Mesendoderm (in vitro differentiated cells): ENCODE results near the gene ZNF664.

Source experiments
- DNase-seq: peaks from one replicate; pipeline ENCODE4 v3.0.0; 2013
- H2AK5ac ChIP-seq: 2 replicates; pipeline ENCODE4 v1.6.1; 2013; ENCODE audit warnings: low read length, inconsistent platforms
- H2BK120ac ChIP-seq: 2 replicates; pipeline ENCODE4 v1.6.1; 2013; ENCODE audit warnings: low read depth, mild to moderate bottlenecking, low read length, moderate library complexity, mixed read lengths
- H2BK15ac ChIP-seq: replicated peaks from 2 replicates; pipeline ENCODE4 v1.6.1; 2013; ENCODE audit warnings: low read depth, mild to moderate bottlenecking, moderate library complexity
- H2BK5ac ChIP-seq: 2 replicates; pipeline ENCODE4 v1.6.1; 2013; ENCODE audit warnings: low read length, inconsistent platforms
- H3K18ac ChIP-seq: 2 replicates; pipeline ENCODE4 v1.6.1; 2013; ENCODE audit warnings: mild to moderate bottlenecking, low read length, mixed read lengths
- H3K23ac ChIP-seq: one replicate; pipeline ENCODE4 v1.6.1; 2013; ENCODE audit warnings: low read length
- H3K27ac ChIP-seq: 2 replicates; pipeline ENCODE4 v1.5.1; 2013; ENCODE audit warnings: low read depth, mild to moderate bottlenecking, inconsistent platforms, low read length, moderate library complexity
- H3K27me3 ChIP-seq: 2 replicates; pipeline ENCODE4 v1.6.1; 2013; ENCODE audit warnings: low read length, control low read depth, mild to moderate bottlenecking, inconsistent platforms; ENCODE audit not compliant: insufficient read depth, poor library complexity
- H3K36me3 ChIP-seq: 2 replicates; pipeline ENCODE4 v1.6.1; 2013; ENCODE audit warnings: low read length, inconsistent platforms; ENCODE audit not compliant: control insufficient read depth, insufficient read depth
- H3K4ac ChIP-seq: one replicate; pipeline ENCODE4 v1.6.1; 2013; ENCODE audit warnings: low read depth, mild to moderate bottlenecking, low read length, moderate library complexity
- H3K4me1 ChIP-seq: 2 replicates; pipeline ENCODE4 v1.6.1; 2013; ENCODE audit warnings: low read depth, low read length, inconsistent platforms; ENCODE audit not compliant: control insufficient read depth
- H3K4me2 ChIP-seq: 2 replicates; pipeline ENCODE4 v1.6.1; 2013; ENCODE audit warnings: low read length
- H3K4me3 ChIP-seq: 2 replicates; pipeline ENCODE4 v1.5.1; 2013; ENCODE audit warnings: mild to moderate bottlenecking, low read length
- H3K56ac ChIP-seq: one replicate; pipeline ENCODE4 v1.6.1; 2013; ENCODE audit warnings: low read length
- H3K79me1 ChIP-seq: 2 replicates; pipeline ENCODE4 v1.6.1; 2013; ENCODE audit warnings: low read length, inconsistent platforms
- H3K79me2 ChIP-seq: 2 replicates; pipeline ENCODE4 v1.6.1; 2013; ENCODE audit warnings: mild to moderate bottlenecking, low read length; ENCODE audit not compliant: control insufficient read depth, insufficient read depth
- H3K9ac ChIP-seq: 2 replicates; pipeline ENCODE4 v1.6.1; 2013; ENCODE audit warnings: low read length, inconsistent platforms
- H4K5ac ChIP-seq: one replicate; pipeline ENCODE4 v1.6.1; 2013; ENCODE audit warnings: low read length
- H4K8ac ChIP-seq: one replicate; pipeline ENCODE4 v1.6.1; 2013; ENCODE audit warnings: low read depth, mild to moderate bottlenecking, control low read depth, low read length, moderate library complexity
- WGBS: extraction: QIAGEN DNeasy Blood & Tissue Kit; methylation state at CpG from one replicate; pipeline ENCODE4 v1.1.7; 2013; ENCODE audit warnings: low lambda C conversion rate, missing lambda C conversion rate; ENCODE audit not compliant: insufficient coverage; ENCODE audit errors: extremely low coverage; 5-methylcytosine and 5-hydroxymethylcytosine counted together

ZNF664 gene

DNA sequence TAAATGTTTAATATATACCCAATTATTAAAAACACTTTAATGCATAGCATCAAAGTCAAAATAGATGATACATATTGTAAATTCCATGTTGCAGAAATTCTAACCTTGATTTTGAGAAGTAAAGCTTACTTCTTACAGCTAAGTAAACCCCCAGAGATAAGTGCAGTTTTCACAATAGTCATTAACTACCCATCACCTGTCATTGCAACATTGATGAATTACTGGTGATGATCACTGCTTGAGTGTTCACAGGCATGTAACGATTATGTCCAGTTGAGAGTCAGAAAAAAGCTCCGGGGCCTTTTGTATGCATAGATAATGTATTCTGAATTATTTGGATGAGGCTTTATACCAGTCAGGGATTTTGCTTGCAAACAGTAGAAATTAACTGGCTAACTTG, 67.7 kb downstream of the ZNF664 start:
- Histone ChIP-seq H3K4me1 (peaks cover 2% of the 10 kb centered on the region), H3K36me3 (no peaks in the 10 kb centered on the region), H3K56ac (no peak overlapping the region), H3K4me2 (no peak overlapping the region), H3K9ac (no peak overlapping the region), H3K27ac (no peak overlapping the region), H3K23ac (no peak overlapping the region), H3K4ac (no peak overlapping the region), H2AK5ac (no peak overlapping the region), H3K27me3 (no peaks in the 10 kb centered on the region), H4K8ac (no peak overlapping the region), H3K18ac (no peak overlapping the region), H2BK15ac (no peak overlapping the region), H2BK5ac (no peak overlapping the region), H4K5ac (no peak overlapping the region), H3K79me2 (no peaks in the 10 kb centered on the region), H3K4me3 (no peak overlapping the region), H3K79me1 (no peaks in the 10 kb centered on the region), H2BK120ac (no peak overlapping the region)
- no CpG with 5 or more reads among the region's 2 CpGs for WGBS
- no peak for DNase-seq

DNA sequence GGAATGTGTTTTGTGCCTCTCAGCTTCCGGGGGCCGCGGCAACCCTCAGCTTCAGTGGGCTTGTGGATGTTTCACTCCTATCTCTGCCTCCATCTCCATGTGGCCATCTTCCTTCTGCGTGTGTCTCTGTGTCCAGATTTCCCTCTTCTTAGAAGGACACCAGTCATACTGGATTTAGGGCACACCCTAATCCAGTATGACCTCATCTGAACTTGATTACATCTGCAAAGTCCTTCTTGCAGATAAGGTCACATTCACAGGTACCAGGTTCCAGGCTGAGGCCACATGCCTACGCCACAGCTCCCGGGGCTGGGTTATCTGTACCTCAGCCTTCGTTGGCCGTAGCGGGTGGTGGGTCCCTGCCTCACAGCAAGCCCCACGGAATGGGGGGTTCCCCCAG, 68.9 kb downstream of the ZNF664 start:
- no peak overlapping the region for H4K5ac ChIP-seq
- H2BK15ac ChIP-seq: no peak overlapping the region
- no peak overlapping the region for H3K27ac ChIP-seq
- H2BK120ac ChIP-seq: no peak overlapping the region
- no peak overlapping the region for H3K4ac ChIP-seq
- H3K79me2 ChIP-seq: no peaks in the 10 kb centered on the region
- H4K8ac ChIP-seq: no peak overlapping the region
- no peak overlapping the region for H3K18ac ChIP-seq
- no peaks in the 10 kb centered on the region for H3K79me1 ChIP-seq
- no CpG with 5 or more reads among the region's 10 CpGs for WGBS
- no peaks in the 10 kb centered on the region for H3K4me1 ChIP-seq
- DNase-seq: no peak
- no peak overlapping the region for H3K23ac ChIP-seq
- H3K4me3 ChIP-seq: no peak overlapping the region
- no peak overlapping the region for H3K4me2 ChIP-seq
- H3K9ac ChIP-seq: no peak overlapping the region
- H2BK5ac ChIP-seq: no peak overlapping the region
- no peaks in the 10 kb centered on the region for H3K27me3 ChIP-seq
- H3K56ac ChIP-seq: no peak overlapping the region
- no peak overlapping the region for H2AK5ac ChIP-seq
- no peaks in the 10 kb centered on the region for H3K36me3 ChIP-seq

DNA sequence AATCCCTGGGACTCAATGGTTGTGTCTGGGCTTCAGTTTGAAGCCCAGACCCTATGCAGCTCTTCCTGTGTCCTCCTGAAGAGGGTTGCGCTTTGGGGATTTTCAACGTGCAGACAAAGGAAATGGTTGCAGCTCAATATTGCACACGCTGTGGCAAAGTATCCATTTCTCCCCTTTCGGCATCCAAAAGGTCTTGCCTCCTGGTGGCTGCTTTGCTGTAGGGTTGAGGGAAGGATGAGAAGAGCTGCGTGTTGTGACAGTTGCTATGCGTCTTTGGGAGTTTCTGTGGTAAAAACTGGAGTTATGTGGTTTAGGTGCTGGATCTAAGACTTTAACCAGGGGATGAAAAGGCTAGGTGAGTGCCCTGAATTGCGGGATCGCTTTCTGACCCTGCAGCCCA, 71.0 kb downstream of the ZNF664 start:
- Histone ChIP-seq H4K5ac (no peak overlapping the region), H2BK15ac (no peak overlapping the region), H3K4me2 (no peak overlapping the region), H4K8ac (no peak overlapping the region), H3K56ac (no peak overlapping the region), H3K79me1 (no peaks in the 10 kb centered on the region), H3K23ac (no peak overlapping the region), H3K79me2 (no peaks in the 10 kb centered on the region), H3K27me3 (no peaks in the 10 kb centered on the region), H3K18ac (no peak overlapping the region), H3K4me3 (no peak overlapping the region), H3K27ac (no peak overlapping the region), H2BK120ac (no peak overlapping the region), H3K4ac (no peak overlapping the region), H3K36me3 (no peaks in the 10 kb centered on the region), H2AK5ac (no peak overlapping the region), H2BK5ac (no peak overlapping the region), H3K9ac (no peak overlapping the region), H3K4me1 (no peaks in the 10 kb centered on the region)
- WGBS: no CpG with 5 or more reads among the region's 8 CpGs
- no peak for DNase-seq

DNA sequence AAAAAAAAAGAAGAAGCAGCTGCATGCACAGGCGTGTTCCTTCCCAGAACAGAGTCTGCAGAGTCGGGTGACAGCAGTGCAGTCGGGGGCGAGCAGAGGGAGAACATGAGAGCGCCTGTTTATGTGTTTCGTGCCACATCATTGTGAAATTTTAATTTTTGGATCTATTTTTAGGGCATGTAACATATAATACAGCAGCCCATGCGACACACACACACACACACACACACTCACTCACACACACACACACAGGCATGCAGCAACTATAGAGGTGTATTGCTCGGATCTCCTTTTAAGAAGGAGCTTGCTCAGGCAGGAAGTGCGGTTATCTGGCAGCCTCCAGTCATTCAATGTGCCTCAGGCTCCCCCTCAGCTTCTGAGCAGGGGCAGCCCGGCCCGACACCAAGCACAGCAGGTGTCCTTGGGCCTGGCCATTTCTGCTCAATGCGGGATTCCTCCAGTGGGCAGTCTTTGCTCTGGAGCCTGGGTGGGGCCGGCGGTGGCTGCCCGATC, 71.8 kb downstream of the ZNF664 start:
- Histone ChIP-seq H3K36me3 (no peaks in the 10 kb centered on the region), H4K5ac (no peak overlapping the region), H3K4me2 (no peak overlapping the region), H3K18ac (no peak overlapping the region), H3K79me2 (no peaks in the 10 kb centered on the region), H3K4me1 (no peaks in the 10 kb centered on the region), H3K4ac (no peak overlapping the region), H3K23ac (no peak overlapping the region), H2BK120ac (no peak overlapping the region), H3K9ac (no peak overlapping the region), H2AK5ac (no peak overlapping the region), H3K27ac (no peak overlapping the region), H3K27me3 (no peaks in the 10 kb centered on the region), H4K8ac (no peak overlapping the region), H2BK5ac (no peak overlapping the region), H2BK15ac (no peak overlapping the region), H3K56ac (peak overlapping the region; percentile 49), H3K4me3 (no peak overlapping the region), H3K79me1 (no peaks in the 10 kb centered on the region)
- DNase-seq: peak; percentile 55
- no CpG with 5 or more reads among the region's 15 CpGs for WGBS

DNA sequence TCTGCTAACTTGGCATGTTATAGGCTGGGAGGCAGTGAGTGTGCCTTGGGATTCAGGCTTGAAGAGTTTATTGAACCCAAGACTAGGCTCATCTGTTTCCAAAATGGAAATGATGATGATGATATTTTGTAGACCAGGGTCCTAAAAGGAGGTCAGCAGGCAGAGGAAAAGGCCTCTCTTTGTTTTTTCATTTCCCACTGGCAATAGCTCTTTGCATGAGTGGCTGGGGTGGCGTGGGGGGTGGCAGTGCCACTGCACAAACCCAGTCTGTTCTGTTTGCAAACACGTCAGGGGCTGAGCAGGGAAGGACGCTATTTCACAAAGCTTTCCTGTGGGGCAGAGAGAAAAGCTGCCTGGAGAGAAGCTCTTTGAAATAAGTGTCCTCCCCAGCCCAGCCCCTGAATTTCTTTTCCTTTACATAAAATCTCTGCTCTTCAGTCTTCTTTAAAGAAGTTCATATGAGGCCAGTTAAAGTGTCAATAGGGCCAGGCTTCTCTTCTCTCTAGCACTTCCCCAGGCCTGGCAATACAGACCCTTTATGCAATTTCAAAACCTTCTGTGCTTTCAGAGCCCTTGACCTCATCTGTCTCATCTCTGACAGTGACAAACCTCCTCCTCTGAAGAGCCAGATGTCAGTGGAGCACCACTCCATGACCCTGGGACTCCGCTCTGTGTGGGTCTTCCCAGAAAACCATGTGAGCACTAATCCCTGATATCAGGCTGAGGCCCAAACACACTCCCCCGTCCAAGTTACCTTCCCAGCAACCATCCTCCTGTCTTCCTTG, 72.8 kb downstream of the ZNF664 start:
- Histone ChIP-seq H3K79me2 (no peaks in the 10 kb centered on the region), H3K27ac (no peak overlapping the region), H3K18ac (no peak overlapping the region), H4K8ac (no peak overlapping the region), H4K5ac (no peak overlapping the region), H3K56ac (peak overlapping the region; percentile 32), H3K4me3 (no peak overlapping the region), H3K36me3 (no peaks in the 10 kb centered on the region), H3K9ac (no peak overlapping the region), H3K4ac (no peak overlapping the region), H3K4me1 (no peaks in the 10 kb centered on the region), H2BK5ac (no peak overlapping the region), H2BK120ac (no peak overlapping the region), H2AK5ac (no peak overlapping the region), H3K27me3 (no peaks in the 10 kb centered on the region), H3K4me2 (no peak overlapping the region), H3K23ac (no peak overlapping the region), H3K79me1 (no peaks in the 10 kb centered on the region), H2BK15ac (no peak overlapping the region)
- no CpG with 5 or more reads among the region's 5 CpGs for WGBS
- DNase-seq: no peak

DNA sequence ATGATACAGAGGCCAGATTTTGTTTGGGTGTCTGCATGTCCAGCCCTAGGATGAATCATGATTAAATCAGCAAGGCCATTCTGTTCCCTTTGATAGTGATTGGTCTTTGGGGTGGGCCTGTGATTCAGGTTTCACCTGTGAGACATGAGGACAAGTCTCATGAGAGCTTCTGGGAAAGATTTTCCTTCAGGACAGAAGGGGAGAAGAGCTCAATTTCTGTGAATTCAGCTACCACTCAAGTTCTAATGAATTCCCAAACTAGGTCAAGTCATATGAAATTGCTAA, 73.4 kb downstream of the ZNF664 start:
- Histone ChIP-seq H3K23ac (no peak overlapping the region), H3K4ac (no peak overlapping the region), H4K8ac (no peak overlapping the region), H2BK15ac (no peak overlapping the region), H3K4me2 (no peak overlapping the region), H3K9ac (no peak overlapping the region), H3K27ac (no peak overlapping the region), H3K79me1 (no peaks in the 10 kb centered on the region), H2BK5ac (no peak overlapping the region), H3K56ac (no peak overlapping the region), H4K5ac (no peak overlapping the region), H3K18ac (no peak overlapping the region), H3K79me2 (no peaks in the 10 kb centered on the region), H3K36me3 (no peaks in the 10 kb centered on the region), H2AK5ac (no peak overlapping the region), H3K4me3 (no peak overlapping the region), H2BK120ac (no peak overlapping the region), H3K4me1 (no peaks in the 10 kb centered on the region), H3K27me3 (no peaks in the 10 kb centered on the region)
- DNase-seq: no peak
